B cell (primary cell): Measurements from ENCODE around the gene GGCX. TPM values are rescaled to one million over a fixed set of nuclear protein-coding genes. Genes with fewer than 3 reads are reported as not detected.

Experiments
- ATAC-seq: fragments of 200-7000 bp; cut with Tn5 transposase; one replicate; pipeline ENCODE4 v1.10.0; 2021; ENCODE audit warnings: low read depth, mild to moderate bottlenecking, moderate number of reproducible peaks, moderate library complexity
- CTCF ChIA-PET: fragments of 350-600 bp; sonication (Branson Sonifier 250); formaldehyde crosslinking; loops from one replicate; lab custom pipeline; 2021; ENCODE audit warnings: antibody characterized with exemption, inconsistent platforms; lab: Charles Lee
- POLR2A ChIA-PET: fragments of 350-600 bp; sonication (Branson Sonifier 250); formaldehyde crosslinking; loops from one replicate; lab custom pipeline; 2021; ENCODE audit warnings: antibody characterized with exemption; lab: Charles Lee
- DNase-seq: peaks from one replicate; pipeline ENCODE4 v3.0.0; 2013
- H2AFZ ChIP-seq: 2 replicates; pipeline ENCODE4 v1.6.1; 2012; ENCODE audit warnings: mild to moderate bottlenecking, low read depth, low read length; ENCODE audit not compliant: insufficient read depth, poor library complexity, severe bottlenecking
- H3K27ac ChIP-seq, 2 donors: 1 replicate in 1 of 2; 2 replicates in 1 of 2; pipeline ENCODE4 v1.5.1; 2012 to 2013; ENCODE audit warnings: low read length in 2 of 2, mild to moderate bottlenecking in 2 of 2, moderate library complexity in 1 of 2
- H3K27me3 ChIP-seq, 4 experiments: fragments of 200-600 bp in 1 of 4; sonication (generic) in 1 of 4; replicated peaks in 1 of 4; 1 replicate in 2 of 4; 2 replicates in 2 of 4; pipeline versions ENCODE4 v1.6.1 to v1.7.0; 2013 to 2016; ENCODE audit warnings: low read length in 3 of 4, mild to moderate bottlenecking in 2 of 4, mixed read lengths in 1 of 4, moderate library complexity in 1 of 4; ENCODE audit not compliant: insufficient read depth in 4 of 4, control insufficient read depth in 3 of 4; ENCODE audit errors: control extremely low read depth in 1 of 4
- H3K36me3 ChIP-seq, 2 experiments: replicated peaks in 1 of 2; 1 replicate in 1 of 2; 2 replicates in 1 of 2; pipeline versions ENCODE4 v1.6.1 to v1.7.1; 2013; ENCODE audit warnings: low read length in 1 of 2; ENCODE audit not compliant: insufficient read depth in 2 of 2, control insufficient read depth in 1 of 2; ENCODE audit errors: control extremely low read depth in 1 of 2, extremely low read depth in 1 of 2
- H3K4me1 ChIP-seq, 2 donors: fragments of 200-600 bp in 1 of 2; sonication (generic) in 1 of 2; 1 replicate in 1 of 2; 2 replicates in 1 of 2; pipeline versions ENCODE4 v1.5.1 to v1.6.1; 2013 to 2017; ENCODE audit warnings: low read length in 2 of 2; ENCODE audit not compliant: control insufficient read depth in 2 of 2, insufficient read depth in 2 of 2
- H3K4me2 ChIP-seq: replicated peaks from 2 replicates; pipeline ENCODE3; 2012; ENCODE audit warnings: mild to moderate bottlenecking, low read depth, low read length; ENCODE audit not compliant: poor library complexity, severe bottlenecking
- H3K4me3 ChIP-seq, 5 experiments: fragments of 200-600 bp in 1 of 5; sonication (generic) in 1 of 5; 1 replicate in 3 of 5; 2 replicates in 2 of 5; pipeline versions ENCODE4 v1.5.1 to v1.7.0; 2011 to 2016; ENCODE audit warnings: low read length in 4 of 5, mild to moderate bottlenecking in 4 of 5, low read depth in 2 of 5, control low read depth in 1 of 5, moderate library complexity in 1 of 5; ENCODE audit not compliant: insufficient read depth in 1 of 5; ENCODE audit errors: control extremely low read depth in 1 of 5, extremely low read depth in 1 of 5
- H3K79me2 ChIP-seq: fragments of 200-600 bp; sonication (generic); one replicate; pipeline ENCODE4 v1.6.0; 2016; ENCODE audit warnings: low read length; ENCODE audit not compliant: control insufficient read depth, insufficient read depth
- H3K9ac ChIP-seq: fragments of 200-600 bp; sonication (generic); 2 replicates; pipeline ENCODE4 v1.6.1; 2017; ENCODE audit warnings: mild to moderate bottlenecking, low read length, moderate library complexity
- H3K9me3 ChIP-seq, 3 donors: one replicate each; pipeline versions ENCODE4 v1.6.1 to v1.7.1; 2013; ENCODE audit warnings: low read length in 2 of 3; ENCODE audit not compliant: control insufficient read depth in 2 of 3, insufficient read depth in 1 of 3; ENCODE audit errors: control extremely low read depth in 1 of 3
- H4K20me1 ChIP-seq: 2 replicates; pipeline ENCODE4 v1.6.0; 2012; ENCODE audit warnings: mild to moderate bottlenecking, low read length; ENCODE audit not compliant: insufficient read depth, control insufficient read depth, poor library complexity, severe bottlenecking
- H3K27ac Mint-ChIP-seq: one replicate; pipeline ENCODE4 v1.8.0; 2021; ENCODE audit warnings: mixed read lengths
- H3K27me3 Mint-ChIP-seq: one replicate; pipeline ENCODE4 v1.8.0; 2021; ENCODE audit warnings: mixed read lengths
- H3K4me1 Mint-ChIP-seq: one replicate; pipeline ENCODE4 v1.8.0; 2021; ENCODE audit warnings: mixed read lengths
- H3K4me3 Mint-ChIP-seq: one replicate; pipeline ENCODE4 v1.8.0; 2021; ENCODE audit warnings: mixed read lengths
- H3K9me3 Mint-ChIP-seq: one replicate; pipeline ENCODE4 v1.8.0; 2022; ENCODE audit warnings: mixed read lengths; ENCODE audit not compliant: insufficient read depth
- EZH2 ChIP-seq: IDR thresholded peaks from 2 replicates; pipeline ENCODE4 v1.6.1; 2012; ENCODE audit warnings: borderline replicate concordance, low read depth, mild to moderate bottlenecking, moderate library complexity, low read length; ENCODE audit not compliant: insufficient read depth, poor library complexity, severe bottlenecking
- WGBS: methylation state at CpG from one replicate; pipeline ENCODE4 v1.1.5; 2013; ENCODE audit warnings: missing lambda C conversion rate; ENCODE audit not compliant: insufficient coverage; 5-methylcytosine and 5-hydroxymethylcytosine counted together
- intact Hi-C: fragments of 100-400 bp; cut with micrococcal nuclease; formaldehyde crosslinking; loops from one replicate; pipeline ENCODE4 v1.10.0; 2022
- polyA plus RNA-seq: library from polyadenylated mRNA; depleted of rRNA; stranded (reverse); fragments of >200 nt; gene quantifications from 2 replicates; pipeline ENCODE4 v1.2.3, GENCODE V29; 2012
- total RNA-seq, 2 donors: library from RNA; stranded (reverse); fragments of 120-200 nt in 1 of 2; gene quantifications; 1 replicate in 1 of 2; 2 replicates in 1 of 2; pipeline versions ENCODE4 v1.2.3 to v1.2.4, GENCODE V29; 2013 to 2022
- TF ChIP-seq, protein P1 (sequence below): fragments of 200-600 bp; IDR thresholded peaks from one replicate; pipeline ENCODE4 v1.8.0; 2022; ENCODE audit warnings: antibody characterized with exemption, mild to moderate bottlenecking

GGCX gene
- total and polyA plus RNA-seq, 2 donors (not counting 1 experiment from before 2014, with no cell fraction given), result 23.5 to 36.8 TPM

DNA sequence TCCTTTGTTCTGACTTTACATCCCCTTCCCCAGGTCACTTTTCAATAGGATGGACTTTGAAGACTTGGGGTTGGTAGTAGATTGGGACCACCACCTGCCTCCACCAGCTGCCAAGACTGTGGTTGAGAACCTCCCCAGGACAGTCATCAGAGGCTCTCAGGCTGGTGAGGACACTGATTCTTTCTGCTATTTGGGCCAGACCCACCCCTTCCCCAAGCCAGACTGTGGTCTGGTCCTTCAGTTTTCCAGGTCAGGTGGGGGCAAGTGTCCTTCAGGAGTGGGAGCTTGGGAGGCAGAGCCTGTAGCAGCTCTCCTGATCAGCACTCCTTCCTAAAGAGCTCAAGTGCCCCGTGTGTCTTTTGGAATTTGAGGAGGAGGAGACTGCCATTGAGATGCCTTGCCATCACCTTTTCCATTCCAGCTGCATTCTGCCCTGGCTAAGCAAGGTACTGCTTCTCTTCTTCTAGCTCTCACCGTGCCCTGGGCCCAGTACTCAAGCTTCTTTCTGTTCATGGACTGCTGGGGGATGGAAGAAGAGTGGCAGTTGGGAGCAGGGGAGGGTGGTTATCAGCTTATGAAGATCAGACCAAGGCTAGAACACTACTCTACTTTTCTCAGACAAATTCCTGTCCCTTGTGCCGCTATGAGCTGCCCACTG is 35.3 kb upstream of the GGCX start:
- peak overlapping the region; percentile 97 for H3K9ac ChIP-seq
- ATAC-seq (no peak), DNase-seq (no peak)
- POLR2A ChIA-PET, result interaction anchor here (1.1 to 2.9 kb wide), 5 partner anchors 9 to 58 kb away, joined by 3 to 8 read pairs (median 4); partner anchors contain the start of genes MAT2A and VAMP5
- Mint-ChIP-seq H3K9me3 (no peaks in the 10 kb centered on the region), H3K27ac (peak overlapping the region; percentile 95), H3K4me1 (peaks cover 34% of the 10 kb centered on the region), H3K27me3 (no peaks in the 10 kb centered on the region), H3K4me3 (peak overlapping the region; percentile 92)
- peaks cover 20 to 25% of the 10 kb centered on the region in 2 donors for H3K4me1 ChIP-seq
- H3K4me2 ChIP-seq, result peak overlapping the region; percentile 83
- H3K4me3 ChIP-seq, result peak overlapping the region; percentile 65 to 93 (median 86)
- H3K79me2 ChIP-seq, result peaks cover 36% of the 10 kb centered on the region
- WGBS, result 67% methylated on average over 1 of the region's 3 CpGs
- no peak overlapping the region for H2AFZ ChIP-seq
- CTCF ChIA-PET, result interaction anchor here (2.1 to 4.5 kb wide), 2 partner anchors 12 to 45 kb away, joined by 11 to 21 read pairs; partner anchors contain the start of gene VAMP5
- H3K36me3 ChIP-seq, result peaks cover 0 to 28% of the 10 kb centered on the region in 2 experiments
- intact Hi-C loops, result no loop called here
- no peaks in the 10 kb centered on the region for H3K9me3 ChIP-seq
- peaks cover 14% of the 10 kb centered on the region for H4K20me1 ChIP-seq
- H3K27ac ChIP-seq, result peak overlapping the region in 1 of 2 donors; percentile 81
- TF ChIP-seq, protein P1, sequence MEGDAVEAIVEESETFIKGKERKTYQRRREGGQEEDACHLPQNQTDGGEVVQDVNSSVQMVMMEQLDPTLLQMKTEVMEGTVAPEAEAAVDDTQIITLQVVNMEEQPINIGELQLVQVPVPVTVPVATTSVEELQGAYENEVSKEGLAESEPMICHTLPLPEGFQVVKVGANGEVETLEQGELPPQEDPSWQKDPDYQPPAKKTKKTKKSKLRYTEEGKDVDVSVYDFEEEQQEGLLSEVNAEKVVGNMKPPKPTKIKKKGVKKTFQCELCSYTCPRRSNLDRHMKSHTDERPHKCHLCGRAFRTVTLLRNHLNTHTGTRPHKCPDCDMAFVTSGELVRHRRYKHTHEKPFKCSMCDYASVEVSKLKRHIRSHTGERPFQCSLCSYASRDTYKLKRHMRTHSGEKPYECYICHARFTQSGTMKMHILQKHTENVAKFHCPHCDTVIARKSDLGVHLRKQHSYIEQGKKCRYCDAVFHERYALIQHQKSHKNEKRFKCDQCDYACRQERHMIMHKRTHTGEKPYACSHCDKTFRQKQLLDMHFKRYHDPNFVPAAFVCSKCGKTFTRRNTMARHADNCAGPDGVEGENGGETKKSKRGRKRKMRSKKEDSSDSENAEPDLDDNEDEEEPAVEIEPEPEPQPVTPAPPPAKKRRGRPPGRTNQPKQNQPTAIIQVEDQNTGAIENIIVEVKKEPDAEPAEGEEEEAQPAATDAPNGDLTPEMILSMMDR, result no peak
- no peak for TF ChIP-seq EZH2
- no peaks in the 10 kb centered on the region for H3K27me3 ChIP-seq

DNA sequence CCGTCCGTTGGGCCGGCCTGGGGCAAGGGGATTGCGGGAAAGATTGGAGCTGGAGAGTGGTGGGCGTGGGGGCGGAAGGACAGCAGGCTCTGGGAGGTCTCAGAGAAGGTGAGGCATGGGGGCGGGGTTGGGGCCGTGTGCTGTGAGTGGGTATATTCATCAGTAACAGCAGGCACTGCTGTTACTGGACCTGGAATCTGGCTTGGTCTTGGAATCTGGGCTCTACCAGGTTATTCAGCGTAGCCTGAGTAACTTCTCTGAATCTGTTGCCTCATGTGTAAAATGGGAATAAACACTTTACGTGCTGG is 34.7 kb upstream of the GGCX start:
- Histone ChIP-seq H3K36me3 (peaks cover 0 to 28% of the 10 kb centered on the region in 2 experiments), H4K20me1 (peaks cover 14% of the 10 kb centered on the region), H3K9me3 (no peaks in the 10 kb centered on the region), H3K27me3 (no peaks in the 10 kb centered on the region), H3K9ac (peak overlapping the region; percentile 97), H3K4me2 (peak overlapping the region; percentile 83), H3K79me2 (peaks cover 36% of the 10 kb centered on the region), H3K27ac (peak overlapping the region; percentile 76 to 81), H3K4me3 (peak overlapping the region; percentile 65 to 93 (median 86)), H3K4me1 (peaks cover 17 to 23% of the 10 kb centered on the region in 2 donors), H2AFZ (peak overlapping the region; percentile 87)
- no peak for TF ChIP-seq EZH2
- TF ChIP-seq, protein P1, result no peak
- H3K9me3 Mint-ChIP-seq, result no peaks in the 10 kb centered on the region
- H3K27ac Mint-ChIP-seq, result peak overlapping the region; percentile 95
- ChIA-PET CTCF (interaction anchor here (1.0 to 4.5 kb wide), 4 partner anchors 11 to 204 kb away, joined by 4 to 21 read pairs (median 8); partner anchors contain the start of gene VAMP5), POLR2A (interaction anchor here (0.6 to 2.9 kb wide), 13 partner anchors 8 to 639 kb away, joined by 3 to 8 read pairs (median 5); partner anchors contain the start of genes C2orf68, MAT2A, SH2D6 and VAMP5)
- no peaks in the 10 kb centered on the region for H3K27me3 Mint-ChIP-seq
- DNase-seq (no peak), ATAC-seq (no peak)
- 9% methylated on average over 9 of the region's 10 CpGs for WGBS
- peak overlapping the region; percentile 92 for H3K4me3 Mint-ChIP-seq
- intact Hi-C loops, result no loop called here
- peaks cover 29% of the 10 kb centered on the region for H3K4me1 Mint-ChIP-seq
